Activated CD4-positive, alpha-beta memory T cell treated with anti-CD3 and anti-CD28 coated beads for 36 hours (primary cell): ENCODE measurements around the gene VEPH1. TPM values are rescaled to one million over a fixed set of nuclear protein-coding genes. Genes with fewer than 3 reads are reported as not detected.

Experiments used
- CTCF ChIA-PET: fragments of 350-600 bp; sonication (Branson Sonifier 250); formaldehyde crosslinking; loops from one replicate; lab custom pipeline; 2021; ENCODE audit warnings: antibody characterized with exemption, inconsistent platforms; lab: Charles Lee
- POLR2A ChIA-PET: fragments of 350-600 bp; sonication (Branson Sonifier 250); formaldehyde crosslinking; loops from one replicate; lab custom pipeline; 2021; ENCODE audit warnings: antibody characterized with exemption; lab: Charles Lee
- DNase-seq: peaks from one replicate; pipeline ENCODE4 v3.0.0-alpha.2; 2020
- H3K27ac Mint-ChIP-seq: one replicate; pipeline ENCODE4 v1.8.0; 2021; ENCODE audit warnings: mixed read lengths
- H3K27me3 Mint-ChIP-seq: one replicate; pipeline ENCODE4 v1.8.0; 2021; ENCODE audit warnings: mixed read lengths
- H3K36me3 Mint-ChIP-seq: one replicate; pipeline ENCODE4 v1.8.0; 2021; ENCODE audit warnings: mixed read lengths
- H3K4me1 Mint-ChIP-seq: one replicate; pipeline ENCODE4 v1.8.0; 2021; ENCODE audit warnings: low read depth, mixed read lengths
- H3K4me3 Mint-ChIP-seq: one replicate; pipeline ENCODE4 v1.8.0; 2021; ENCODE audit warnings: mild to moderate bottlenecking, mixed read lengths
- H3K9me3 Mint-ChIP-seq: one replicate; pipeline ENCODE4 v1.8.0; 2021; ENCODE audit warnings: mixed read lengths
- intact Hi-C: fragments of 100-400 bp; cut with micrococcal nuclease; formaldehyde crosslinking; loops from one replicate; pipeline ENCODE4 v1.15.1; 2023
- total RNA-seq, 2 experiments: library from RNA; stranded (reverse); gene quantifications; one replicate each; pipeline ENCODE4 v1.2.3, GENCODE V29; 2021

The VEPH1 gene
- not detected for total RNA-seq

- Mint-ChIP-seq H3K27me3 (peaks cover 21% of the 10 kb centered on the region), H3K4me3 (no peak within 1 kb of the TSS), H3K27ac (no peak within 1 kb of the TSS), H3K36me3 (no peaks in the 10 kb centered on the region), H3K9me3 (no peaks in the 10 kb centered on the region), H3K4me1 (peaks cover 10% of the 10 kb centered on the region)
- intact Hi-C loops = no loop called here
- CTCF ChIA-PET = interaction anchor here (0.6 kb wide), 1 partner anchor 99 kb away, joined by 3 read pairs; no protein-coding TSS in a partner anchor
- no peak for DNase-seq
- POLR2A ChIA-PET = no interaction called here
Measured at GRCh38 chr3:157502916-157503595, at the start of gene VEPH1. TSS of gene VEPH1 (minus strand) at chr3:157503416. CDS start at chr3:157495349, 8,067 bp downstream.

- Mint-ChIP-seq H3K9me3 (peaks cover 10% of the 10 kb centered on the region), H3K27me3 (peaks cover 7% of the 10 kb centered on the region), H3K36me3 (no peaks in the 10 kb centered on the region), H3K4me1 (no peaks in the 10 kb centered on the region), H3K27ac (no peak overlapping the region), H3K4me3 (no peak overlapping the region)
- intact Hi-C loops = no loop called here
- POLR2A ChIA-PET = no interaction called here
- CTCF ChIA-PET = interaction anchor here (1.1 kb wide), 1 partner anchor 19 kb away, joined by 4 read pairs; no protein-coding TSS in a partner anchor
- DNase-seq = no peak
Measured at GRCh38 chr3:157551961-157552360, 48.7 kb upstream of the VEPH1 start.

GRCh38 chr3:157549498-157549897 lies 46.3 kb upstream of the VEPH1 start:
- DNase-seq = no peak
- CTCF ChIA-PET = no interaction called here
- intact Hi-C loops = no loop called here
- H3K9me3 Mint-ChIP-seq = peaks cover 10% of the 10 kb centered on the region
- no peaks in the 10 kb centered on the region for H3K36me3 Mint-ChIP-seq
- POLR2A ChIA-PET = no interaction called here
- H3K27ac Mint-ChIP-seq = no peak overlapping the region
- H3K4me3 Mint-ChIP-seq = no peak overlapping the region
- peaks cover 9% of the 10 kb centered on the region for H3K27me3 Mint-ChIP-seq
- no peaks in the 10 kb centered on the region for H3K4me1 Mint-ChIP-seq

DNA sequence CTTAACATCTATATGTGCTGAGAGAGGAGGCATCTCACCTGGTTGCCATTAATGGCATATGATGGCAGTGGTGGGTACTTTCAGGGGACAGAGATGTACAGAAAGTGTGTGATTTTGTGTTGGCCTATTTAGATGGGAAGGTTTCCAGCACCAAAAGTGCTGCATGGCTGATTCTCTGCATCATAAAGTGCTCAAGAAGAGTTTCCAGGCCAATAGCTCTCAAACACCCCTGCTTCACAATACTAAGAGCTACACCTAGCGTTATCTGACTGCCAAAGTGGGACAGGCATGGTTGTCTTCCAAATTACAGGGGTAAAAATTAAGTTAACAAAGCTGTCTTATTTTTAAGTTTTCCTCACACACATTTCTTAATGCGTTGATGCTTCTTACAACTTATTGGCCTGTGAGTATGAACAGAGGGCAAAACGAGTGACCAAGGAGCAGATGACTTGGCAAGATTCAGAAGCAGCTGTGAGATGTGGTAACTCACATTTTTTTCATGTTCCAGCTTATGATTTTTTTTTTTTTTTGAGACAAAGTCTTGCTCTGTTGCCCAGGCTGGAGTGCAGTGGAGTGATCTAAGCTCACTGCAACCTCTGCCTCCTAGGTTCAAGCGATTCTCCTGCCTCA lies 41.4 kb upstream of the VEPH1 start:
- Mint-ChIP-seq H3K27me3 (peaks cover 29% of the 10 kb centered on the region), H3K4me1 (no peaks in the 10 kb centered on the region), H3K9me3 (peaks cover 4% of the 10 kb centered on the region), H3K27ac (no peak overlapping the region), H3K36me3 (no peaks in the 10 kb centered on the region), H3K4me3 (no peak overlapping the region)
- DNase-seq = no peak
- ChIA-PET POLR2A (no interaction called here), CTCF (interaction anchor here (1.4 to 2.9 kb wide), 2 partner anchors 12 to 29 kb away, joined by 6 to 11 read pairs; no protein-coding TSS in a partner anchor)
- intact Hi-C loops = no loop called here

DNA sequence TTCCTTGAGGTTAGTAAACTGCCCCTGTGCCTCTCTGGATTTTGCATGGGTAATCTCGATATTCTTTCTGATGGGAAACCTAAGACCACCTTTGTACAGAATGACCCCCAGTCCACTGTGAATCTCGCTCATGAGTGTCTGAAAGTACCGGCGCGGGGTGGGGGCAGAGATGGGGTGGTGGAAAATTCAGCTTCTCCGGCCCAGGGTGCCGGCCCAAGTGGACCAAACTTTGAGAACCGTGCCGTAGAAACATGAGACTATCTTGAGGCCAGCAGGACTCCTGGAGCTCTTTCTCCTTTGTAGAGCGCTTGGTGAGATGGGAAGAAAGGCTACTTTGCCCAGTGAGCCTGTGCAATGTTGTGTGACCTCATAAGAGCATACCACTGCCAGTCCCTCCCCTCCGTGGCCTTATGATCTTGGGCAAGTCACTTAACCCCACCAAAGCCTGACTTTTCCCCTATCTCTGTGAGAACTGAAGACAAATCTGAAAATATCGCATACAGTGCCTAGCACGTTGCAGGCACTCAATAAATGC lies 40.4 kb upstream of the VEPH1 start:
- Mint-ChIP-seq H3K4me3 (no peak overlapping the region), H3K27ac (no peak overlapping the region), H3K36me3 (no peaks in the 10 kb centered on the region), H3K27me3 (peaks cover 26% of the 10 kb centered on the region), H3K4me1 (no peaks in the 10 kb centered on the region), H3K9me3 (peaks cover 4% of the 10 kb centered on the region)
- DNase-seq = no peak
- ChIA-PET CTCF (interaction anchor here (1.1 to 2.9 kb wide), 2 partner anchors 11 to 30 kb away, joined by 4 to 11 read pairs; no protein-coding TSS in a partner anchor), POLR2A (no interaction called here)
- intact Hi-C loops = no loop called here

GRCh38 chr3:157542711-157543500 lies 39.7 kb upstream of the VEPH1 start:
- Mint-ChIP-seq H3K27ac (no peak overlapping the region), H3K27me3 (peaks cover 24% of the 10 kb centered on the region)
- POLR2A ChIA-PET = no interaction called here

GRCh38 chr3:157541506-157542236 lies 38.5 kb upstream of the VEPH1 start:
- Mint-ChIP-seq H3K27me3 (peaks cover 24% of the 10 kb centered on the region), H3K9me3 (peaks cover 4% of the 10 kb centered on the region), H3K27ac (no peak overlapping the region), H3K4me1 (no peaks in the 10 kb centered on the region), H3K36me3 (no peaks in the 10 kb centered on the region), H3K4me3 (no peak overlapping the region)
- DNase-seq = no peak
- CTCF ChIA-PET = no interaction called here
- POLR2A ChIA-PET = no interaction called here
- intact Hi-C loops = no loop called here

More at GRCh38 chr3:157542711-157543500, 39.7 kb upstream of the VEPH1 start:
- no peak overlapping the region for H3K4me3 Mint-ChIP-seq
- intact Hi-C loops = no loop called here
- H3K4me1 Mint-ChIP-seq = no peaks in the 10 kb centered on the region
- CTCF ChIA-PET = interaction anchor here (1.1 to 2.9 kb wide), 2 partner anchors 10 to 31 kb away, joined by 4 to 11 read pairs; no protein-coding TSS in a partner anchor
- no peaks in the 10 kb centered on the region for H3K36me3 Mint-ChIP-seq
- H3K9me3 Mint-ChIP-seq = peaks cover 4% of the 10 kb centered on the region
- no peak for DNase-seq

DNA sequence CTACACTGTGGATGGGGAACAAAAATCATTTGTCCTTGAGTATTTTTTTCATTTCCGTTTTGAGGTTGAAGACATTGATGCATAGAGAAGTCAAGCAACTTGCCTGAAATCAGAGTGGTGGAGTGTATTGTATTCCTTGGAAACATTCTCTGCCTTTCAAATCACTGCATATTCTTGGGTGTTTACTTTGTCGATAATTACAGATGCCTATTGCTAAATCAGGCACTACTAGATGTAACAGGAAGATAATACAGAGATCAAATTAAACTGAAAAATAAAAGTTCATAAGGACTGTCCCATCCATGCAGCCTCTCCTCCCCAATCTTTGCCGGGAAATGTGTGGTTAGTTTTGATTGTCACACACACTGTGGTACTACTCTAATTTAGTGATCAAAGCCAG lies 37.4 kb upstream of the VEPH1 start:
- no peak for DNase-seq
- no peak overlapping the region for H3K4me3 Mint-ChIP-seq
- intact Hi-C loops = no loop called here
- peaks cover 21% of the 10 kb centered on the region for H3K27me3 Mint-ChIP-seq
- peaks cover 4% of the 10 kb centered on the region for H3K9me3 Mint-ChIP-seq
- H3K36me3 Mint-ChIP-seq = no peaks in the 10 kb centered on the region
- H3K4me1 Mint-ChIP-seq = no peaks in the 10 kb centered on the region
- CTCF ChIA-PET = no interaction called here
- POLR2A ChIA-PET = no interaction called here
- H3K27ac Mint-ChIP-seq = no peak overlapping the region

DNA sequence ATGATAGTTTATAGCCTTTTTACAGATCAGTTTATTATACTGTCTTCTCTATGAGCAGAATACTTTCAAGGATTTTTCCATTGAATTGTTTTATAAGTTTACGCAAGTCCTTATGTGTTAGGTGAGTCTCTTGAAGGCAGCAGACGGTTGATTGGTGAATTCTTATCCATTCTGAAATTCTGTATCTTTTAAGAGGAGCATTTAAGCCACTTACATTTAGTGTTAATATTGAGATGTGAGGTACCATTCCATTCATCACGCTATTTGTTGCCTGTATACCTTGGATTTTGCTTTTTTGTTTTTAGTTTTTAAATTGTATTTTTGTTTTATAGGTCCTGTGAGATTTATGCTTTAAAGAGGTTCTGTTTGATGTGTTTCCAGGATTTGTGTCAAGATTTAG lies 32.5 kb upstream of the VEPH1 start:
- POLR2A ChIA-PET = no interaction called here
- Mint-ChIP-seq H3K27ac (no peak overlapping the region), H3K9me3 (no peaks in the 10 kb centered on the region), H3K27me3 (peaks cover 3% of the 10 kb centered on the region), H3K4me3 (no peak overlapping the region), H3K4me1 (no peaks in the 10 kb centered on the region), H3K36me3 (no peaks in the 10 kb centered on the region)
- no peak for DNase-seq
- CTCF ChIA-PET = interaction anchor here (8.4 kb wide), 1 partner anchor 38 kb away, joined by 147 read pairs; no protein-coding TSS in a partner anchor
- intact Hi-C loops = loop anchor here (10.0 kb wide), 1 partner anchor 899 kb away; no protein-coding TSS in a partner anchor

- ChIA-PET POLR2A (no interaction called here), CTCF (interaction anchor here (8.4 kb wide), 1 partner anchor 39 kb away, joined by 147 read pairs; no protein-coding TSS in a partner anchor)
- Mint-ChIP-seq H3K36me3 (no peaks in the 10 kb centered on the region), H3K9me3 (no peaks in the 10 kb centered on the region), H3K27ac (no peak overlapping the region), H3K4me1 (no peaks in the 10 kb centered on the region), H3K27me3 (no peaks in the 10 kb centered on the region), H3K4me3 (no peak overlapping the region)
- DNase-seq = no peak
- intact Hi-C loops = loop anchor here (10.0 kb wide), 1 partner anchor 900 kb away; no protein-coding TSS in a partner anchor
Measured at GRCh38 chr3:157534725-157535161, 31.5 kb upstream of the VEPH1 start.
